HCT116 (cell line): Measurements from ENCODE around the gene MYH10. TPM values are rescaled to one million over a fixed set of nuclear protein-coding genes. Genes with fewer than 3 reads are reported as not detected.

Source experiments
- ATAC-seq: fragments of 200-7000 bp; cut with Tn5 transposase; 2 replicates; pipeline ENCODE4 v1.9.1; 2020; ENCODE audit warnings: mild to moderate bottlenecking, moderate library complexity
- BruUV-seq: library from RNA; stranded (reverse); fragments of 400-500 nt; replicated peaks from 2 replicates; lab custom pipeline; 2021; lab: Mats Ljungman, UMichigan
- CTCF ChIA-PET: fragments of 300-600 bp; sonication (Branson Sonifier 250); formaldehyde crosslinking; loops from one replicate; lab custom pipeline; 2021; ENCODE audit warnings: antibody characterized with exemption; lab: Charles Lee
- POLR2A ChIA-PET: fragments of 300-600, 350-600 bp; sonication (Branson Sonifier 250); formaldehyde crosslinking; loops from one replicate; lab custom pipeline; 2021; ENCODE audit warnings: antibody characterized with exemption; lab: Charles Lee
- RAD21 ChIA-PET, 2 experiments: fragments of 300-600 bp; sonication (Branson Sonifier 250); formaldehyde crosslinking; loops; one replicate each; lab custom pipeline; 2023; ENCODE audit warnings: low total read pairs in 2 of 2; ENCODE audit not compliant: uncharacterized antibody in 2 of 2, unreplicated experiment in 2 of 2, low non-redundant PET in 1 of 2; lab: Charles Lee
- DNase-seq: peaks from one replicate; pipeline ENCODE4 v3.0.0-alpha.2; 2010; ENCODE audit warnings: low read depth, low spot score
- H2AFZ ChIP-seq: fragments of 200-600 bp; shearing (Covaris generic), sonication (generic); 2 replicates; pipeline ENCODE4 v1.6.1; 2017; ENCODE audit warnings: low read depth, mixed run types, mixed read lengths, antibody characterized with exemption, low read length; ENCODE audit not compliant: poor library complexity, severe bottlenecking
- H3K27ac ChIP-seq: 2 replicates; pipeline ENCODE4 v1.5.1; 2012; ENCODE audit warnings: low read depth, low read length
- H3K27me3 ChIP-seq: fragments of 200-600 bp; sonication (generic); 2 replicates; pipeline ENCODE4 v1.6.1; 2016; ENCODE audit warnings: mixed run types, low read length, mixed read lengths; ENCODE audit not compliant: insufficient read depth
- H3K36me3 ChIP-seq, 2 experiments: fragments of 200-500 bp in 1 of 2; fragments of 200-600 bp in 1 of 2; sonication (Bioruptor generic) in 1 of 2; sonication (generic) in 1 of 2; 2 replicates each; pipeline versions ENCODE4 v1.5.1 to v1.6.1; 2014 to 2016; ENCODE audit warnings: low read length in 2 of 2, inconsistent platforms in 1 of 2, mixed read lengths in 1 of 2, mixed run types in 1 of 2; ENCODE audit not compliant: insufficient read depth in 2 of 2, control insufficient read depth in 1 of 2
- H3K4me1 ChIP-seq, 2 experiments: fragments of 200-600 bp in 1 of 2; sonication (generic) in 1 of 2; 2 replicates each; pipeline versions ENCODE4 v1.5.1 to v1.6.1; 2012 to 2017; ENCODE audit warnings: low read length in 2 of 2, inconsistent platforms in 1 of 2, mild to moderate bottlenecking in 1 of 2, mixed read lengths in 1 of 2, mixed run types in 1 of 2, moderate library complexity in 1 of 2; ENCODE audit not compliant: insufficient read depth in 2 of 2, control insufficient read depth in 1 of 2
- H3K4me2 ChIP-seq: fragments of 200-600 bp; sonication (generic); 2 replicates; pipeline ENCODE4 v1.6.1; 2017; ENCODE audit warnings: mixed run types, low read length, mixed read lengths
- H3K4me3 ChIP-seq, 2 experiments: fragments of 200-600 bp in 1 of 2; sonication (generic) in 1 of 2; replicated peaks in 1 of 2; 2 replicates each; pipeline ENCODE4 v1.5.1; 2011 to 2016; ENCODE audit warnings: low read length in 2 of 2, control low read depth in 1 of 2, low read depth in 1 of 2, mild to moderate bottlenecking in 1 of 2, mixed read lengths in 1 of 2, mixed run types in 1 of 2
- H3K79me2 ChIP-seq: fragments of 200-600 bp; sonication (generic); 2 replicates; pipeline ENCODE4 v1.6.1; 2017; ENCODE audit warnings: mild to moderate bottlenecking, mixed run types, low read length, moderate library complexity, mixed read lengths; ENCODE audit not compliant: insufficient read depth
- H3K9ac ChIP-seq: fragments of 200-600 bp; sonication (generic); 2 replicates; pipeline ENCODE4 v1.6.1; 2016; ENCODE audit warnings: low read length, mixed read lengths
- H3K9me2 ChIP-seq: fragments of 200-600 bp; sonication (generic), shearing (Covaris generic); 2 replicates; pipeline ENCODE4 v1.6.1; 2017; ENCODE audit warnings: mixed run types, mild to moderate bottlenecking, moderate library complexity; ENCODE audit not compliant: insufficient read depth
- H3K9me3 ChIP-seq, 2 experiments: fragments of 200-500 bp in 1 of 2; fragments of 200-600 bp in 1 of 2; sonication (Bioruptor generic) in 1 of 2; sonication (generic) in 1 of 2; 2 replicates each; pipeline ENCODE4 v1.6.1; 2014 to 2017; ENCODE audit warnings: low read length in 2 of 2, mixed read lengths in 2 of 2, inconsistent platforms in 1 of 2, low read depth in 1 of 2, mild to moderate bottlenecking in 1 of 2, mixed run types in 1 of 2, moderate library complexity in 1 of 2; ENCODE audit not compliant: control insufficient read depth in 1 of 2, insufficient read depth in 1 of 2
- H4K20me1 ChIP-seq: fragments of 200-600 bp; sonication (generic), shearing (Covaris generic); 2 replicates; pipeline ENCODE4 v1.6.1; 2017; ENCODE audit warnings: mixed run types, mild to moderate bottlenecking, moderate library complexity; ENCODE audit not compliant: insufficient read depth
- EGR1 ChIP-seq: IDR thresholded peaks from 2 replicates; pipeline ENCODE4 v1.6.1; 2012; ENCODE audit warnings: low read depth
- ELF1 ChIP-seq: IDR thresholded peaks from 2 replicates; pipeline ENCODE4 v1.6.1; 2012; ENCODE audit warnings: low read depth, borderline replicate concordance
- EZH2 ChIP-seq: fragments of 200-600 bp; sonication (generic); IDR thresholded peaks from 2 replicates; pipeline ENCODE4 v1.6.1; 2017; ENCODE audit warnings: antibody characterized with exemption, mixed run types
- JUND ChIP-seq: IDR thresholded peaks from 2 replicates; pipeline ENCODE4 v1.6.1; 2012
- SIN3A ChIP-seq: IDR thresholded peaks from 2 replicates; pipeline ENCODE4 v1.6.1; 2012; ENCODE audit warnings: low read depth
- SRF ChIP-seq: IDR thresholded peaks from 2 replicates; pipeline ENCODE4 v1.6.1; 2012; ENCODE audit warnings: low read depth
- TCF7L2 ChIP-seq: IDR thresholded peaks from 2 replicates; pipeline ENCODE4 v1.7.0; 2011; ENCODE audit warnings: borderline replicate concordance, inconsistent platforms; ENCODE audit not compliant: insufficient read depth, insufficient read length; ENCODE audit errors: extremely low read depth
- YY1 ChIP-seq: IDR thresholded peaks from 2 replicates; pipeline ENCODE4 v1.6.1; 2011; ENCODE audit warnings: low read length, low read depth, moderate library complexity, mild to moderate bottlenecking; ENCODE audit not compliant: insufficient replicate concordance; ENCODE audit errors: extremely low read depth
- ZFX ChIP-seq: fragments of 450-650 bp; IDR thresholded peaks from 2 replicates; pipeline ENCODE4 v1.6.1; 2017
- intact Hi-C: fragments of 100-400 bp; cut with micrococcal nuclease; formaldehyde crosslinking; loops from 2 replicates; pipeline ENCODE4 v1.10.0; 2022
- total RNA-seq: library from RNA; stranded (reverse); gene quantifications from one replicate; pipeline ENCODE4 v1.2.1, GENCODE V29; 2021; ENCODE audit not compliant: unreplicated experiment
- TF ChIP-seq, protein P1 (sequence below): IDR thresholded peaks from 2 replicates; pipeline ENCODE4 v1.6.1; 2011; ENCODE audit warnings: mild to moderate bottlenecking, low read length, moderate library complexity; ENCODE audit not compliant: insufficient replicate concordance; ENCODE audit errors: extremely low read depth
- TF ChIP-seq, protein P2 (sequence below): IDR thresholded peaks from 2 replicates; pipeline ENCODE4 v1.6.1; 2012

MYH10 gene
- total RNA-seq, 1 experiment from 2014 or later = 39.2 TPM

DNA sequence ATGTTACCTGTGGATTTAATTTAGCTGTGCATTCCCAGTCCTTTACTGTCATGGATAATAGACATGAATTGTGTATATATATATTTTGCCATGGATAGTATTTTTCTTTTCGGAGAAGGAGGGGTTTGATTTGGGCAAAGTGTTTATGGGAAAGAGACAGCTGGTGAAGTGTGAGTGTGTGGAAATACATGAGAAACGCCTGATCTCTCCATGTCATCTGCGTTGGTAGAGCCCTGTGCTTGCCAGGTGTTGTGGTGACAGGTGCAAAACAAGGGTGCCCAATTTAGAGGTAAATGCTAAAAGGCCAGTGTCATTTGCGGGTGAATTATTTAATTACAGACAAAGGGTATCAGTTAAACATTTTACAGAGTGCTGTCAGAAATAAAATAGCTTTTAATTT, 171.4 kb downstream of the MYH10 start:
- ChIA-PET RAD21 (no interaction called here), POLR2A (no interaction called here), CTCF (no interaction called here)
- H3K36me3 ChIP-seq = peaks cover 40 to 47% of the 10 kb centered on the region in 2 experiments
- intact Hi-C loops = no loop called here
- peaks cover 3% of the 10 kb centered on the region; the same call in 1 of the 2 replicates for H4K20me1 ChIP-seq
- H3K79me2 ChIP-seq = peaks cover 34% of the 10 kb centered on the region; the same call in 1 of the 2 replicates
- H3K4me3 ChIP-seq = no peak overlapping the region
- ATAC-seq = no peak
- no TSS peak for BruUV-seq
- DNase-seq = no peak
- H3K9me3 ChIP-seq = no peaks in the 10 kb centered on the region
- H3K9me2 ChIP-seq = no peaks in the 10 kb centered on the region
- TF ChIP-seq SRF = no peak
- TF ChIP-seq EGR1 = no peak
- TF ChIP-seq JUND = no peak
- no peak for TF ChIP-seq YY1
- no peak for TF ChIP-seq SIN3A
- no peak for TF ChIP-seq ELF1
- TF ChIP-seq ZFX = no peak
- TF ChIP-seq, protein P1, sequence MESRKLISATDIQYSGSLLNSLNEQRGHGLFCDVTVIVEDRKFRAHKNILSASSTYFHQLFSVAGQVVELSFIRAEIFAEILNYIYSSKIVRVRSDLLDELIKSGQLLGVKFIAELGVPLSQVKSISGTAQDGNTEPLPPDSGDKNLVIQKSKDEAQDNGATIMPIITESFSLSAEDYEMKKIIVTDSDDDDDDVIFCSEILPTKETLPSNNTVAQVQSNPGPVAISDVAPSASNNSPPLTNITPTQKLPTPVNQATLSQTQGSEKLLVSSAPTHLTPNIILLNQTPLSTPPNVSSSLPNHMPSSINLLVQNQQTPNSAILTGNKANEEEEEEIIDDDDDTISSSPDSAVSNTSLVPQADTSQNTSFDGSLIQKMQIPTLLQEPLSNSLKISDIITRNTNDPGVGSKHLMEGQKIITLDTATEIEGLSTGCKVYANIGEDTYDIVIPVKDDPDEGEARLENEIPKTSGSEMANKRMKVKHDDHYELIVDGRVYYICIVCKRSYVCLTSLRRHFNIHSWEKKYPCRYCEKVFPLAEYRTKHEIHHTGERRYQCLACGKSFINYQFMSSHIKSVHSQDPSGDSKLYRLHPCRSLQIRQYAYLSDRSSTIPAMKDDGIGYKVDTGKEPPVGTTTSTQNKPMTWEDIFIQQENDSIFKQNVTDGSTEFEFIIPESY = no peak
- no peak for TF ChIP-seq TCF7L2
- TF ChIP-seq EZH2 = no peak
- TF ChIP-seq, protein P2, sequence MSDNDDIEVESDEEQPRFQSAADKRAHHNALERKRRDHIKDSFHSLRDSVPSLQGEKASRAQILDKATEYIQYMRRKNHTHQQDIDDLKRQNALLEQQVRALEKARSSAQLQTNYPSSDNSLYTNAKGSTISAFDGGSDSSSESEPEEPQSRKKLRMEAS = no peak
- TF ChIP-seq, all 23 proteins: peak for 0
- H3K9ac ChIP-seq = no peak overlapping the region
- H2AFZ ChIP-seq = no peak overlapping the region
- no peaks in the 10 kb centered on the region for H3K4me1 ChIP-seq
- H3K27ac ChIP-seq = no peak overlapping the region
- H3K27me3 ChIP-seq = no peaks in the 10 kb centered on the region
- H3K4me2 ChIP-seq = no peak overlapping the region
